HUES6 (cell line): ENCODE measurements around the gene KEL.

Experiments
- H3K27ac ChIP-seq: 2 replicates; pipeline ENCODE4 v1.7.0; 2013; ENCODE audit warnings: low read depth, mild to moderate bottlenecking, low read length, inconsistent platforms
- H3K27me3 ChIP-seq: 2 replicates; pipeline ENCODE4 v1.6.1; 2013; ENCODE audit warnings: low read length; ENCODE audit not compliant: control insufficient read depth, insufficient read depth
- H3K36me3 ChIP-seq: 2 replicates; pipeline ENCODE4 v1.6.1; 2013; ENCODE audit warnings: low read length; ENCODE audit not compliant: control insufficient read depth, insufficient read depth
- H3K4me1 ChIP-seq: 2 replicates; pipeline ENCODE4 v1.6.1; 2013; ENCODE audit warnings: low read length; ENCODE audit not compliant: control insufficient read depth, insufficient read depth
- H3K4me3 ChIP-seq: 2 replicates; pipeline ENCODE4 v1.5.1; 2013; ENCODE audit warnings: low read depth, low read length
- H3K9ac ChIP-seq: one replicate; pipeline ENCODE4 v1.6.1; 2013; ENCODE audit warnings: mild to moderate bottlenecking, low read length
- H3K9me3 ChIP-seq: 2 replicates; pipeline ENCODE4 v1.6.1; 2013; ENCODE audit warnings: low read depth, low read length; ENCODE audit not compliant: control insufficient read depth, insufficient read depth

The KEL gene

DNA sequence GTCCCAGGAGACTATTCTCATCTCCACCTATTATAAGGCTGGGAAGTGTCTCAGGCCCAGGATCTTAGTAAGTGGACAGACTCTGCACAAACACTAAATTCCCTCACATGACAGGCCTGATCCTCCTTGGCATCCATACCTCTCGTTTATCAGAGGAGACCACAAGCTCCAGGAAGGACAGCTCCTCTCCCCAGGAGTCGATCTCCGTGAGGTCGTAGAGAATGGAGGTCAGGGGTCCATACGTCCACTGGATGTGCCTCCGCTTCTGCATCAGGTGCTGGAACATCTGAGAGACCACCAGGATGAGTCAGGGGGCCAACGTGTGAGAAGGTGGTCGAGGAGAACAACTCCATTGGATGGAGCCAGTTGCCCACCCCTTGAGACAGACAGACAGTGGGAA, 34.2 kb downstream of the KEL start:
- Histone ChIP-seq H3K4me3 (no peak overlapping the region), H3K9me3 (no peaks in the 10 kb centered on the region), H3K36me3 (no peaks in the 10 kb centered on the region), H3K4me1 (no peaks in the 10 kb centered on the region), H3K9ac (no peak overlapping the region), H3K27ac (no peak overlapping the region), H3K27me3 (peaks cover 16% of the 10 kb centered on the region)

DNA sequence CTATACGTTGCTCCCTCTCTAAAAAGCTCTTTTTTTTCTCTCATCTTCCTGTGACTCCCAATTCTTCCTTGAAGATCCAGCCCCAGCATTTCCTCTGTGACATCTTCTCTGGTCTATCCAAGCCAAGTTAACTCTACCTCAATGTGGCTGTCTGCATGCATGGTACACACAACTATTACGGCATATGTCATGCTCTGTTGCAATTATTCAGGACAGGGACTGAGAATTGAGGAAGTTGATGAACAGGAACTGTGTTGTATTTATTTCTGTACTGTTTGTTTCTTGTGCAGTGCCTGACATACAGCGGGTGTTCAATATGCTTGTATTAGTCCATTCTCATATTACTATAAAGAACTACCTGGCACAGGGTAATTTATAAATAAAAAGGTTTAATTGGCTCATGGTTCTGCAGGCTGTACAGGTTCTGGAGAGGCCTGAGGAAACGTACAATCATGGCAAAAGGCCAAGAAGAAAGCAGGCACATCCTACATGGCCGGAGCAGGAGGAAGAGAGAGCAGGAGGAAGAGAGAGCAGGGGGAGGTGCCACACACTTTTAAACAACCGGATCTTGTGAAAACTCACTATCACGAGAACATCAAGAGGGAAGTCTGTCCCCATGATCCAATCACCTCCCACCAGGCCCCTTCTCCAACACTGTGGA, 34.9 kb downstream of the KEL start:
- H3K27ac ChIP-seq: no peak overlapping the region
- H3K4me3 ChIP-seq: no peak overlapping the region
- peaks cover 16% of the 10 kb centered on the region for H3K27me3 ChIP-seq
- H3K36me3 ChIP-seq: no peaks in the 10 kb centered on the region
- H3K9me3 ChIP-seq: no peaks in the 10 kb centered on the region
- H3K4me1 ChIP-seq: no peaks in the 10 kb centered on the region
- no peak overlapping the region for H3K9ac ChIP-seq

DNA sequence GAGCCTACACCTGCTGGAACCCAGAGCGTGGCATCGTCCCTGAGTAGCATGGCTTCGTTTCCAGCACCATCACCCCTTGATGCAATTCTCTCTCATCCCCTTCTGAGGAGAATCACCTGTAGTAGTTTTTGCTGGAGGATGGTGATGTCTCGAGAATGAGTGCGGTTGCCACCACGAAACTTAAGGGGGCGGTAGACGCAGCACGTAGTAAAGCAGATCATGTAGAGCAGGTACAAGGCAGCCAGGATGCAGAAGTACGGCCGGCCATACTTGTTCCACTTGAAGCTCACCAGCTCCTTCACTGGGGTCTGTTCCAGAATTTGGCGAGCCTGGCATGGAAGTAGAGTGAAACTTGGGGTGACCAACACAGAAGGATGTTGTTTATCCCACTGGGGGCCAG, 36.8 kb downstream of the KEL start:
- Histone ChIP-seq H3K9ac (no peak overlapping the region), H3K36me3 (no peaks in the 10 kb centered on the region), H3K4me1 (no peaks in the 10 kb centered on the region), H3K4me3 (no peak overlapping the region), H3K9me3 (no peaks in the 10 kb centered on the region), H3K27ac (no peak overlapping the region), H3K27me3 (peaks cover 16% of the 10 kb centered on the region)

DNA sequence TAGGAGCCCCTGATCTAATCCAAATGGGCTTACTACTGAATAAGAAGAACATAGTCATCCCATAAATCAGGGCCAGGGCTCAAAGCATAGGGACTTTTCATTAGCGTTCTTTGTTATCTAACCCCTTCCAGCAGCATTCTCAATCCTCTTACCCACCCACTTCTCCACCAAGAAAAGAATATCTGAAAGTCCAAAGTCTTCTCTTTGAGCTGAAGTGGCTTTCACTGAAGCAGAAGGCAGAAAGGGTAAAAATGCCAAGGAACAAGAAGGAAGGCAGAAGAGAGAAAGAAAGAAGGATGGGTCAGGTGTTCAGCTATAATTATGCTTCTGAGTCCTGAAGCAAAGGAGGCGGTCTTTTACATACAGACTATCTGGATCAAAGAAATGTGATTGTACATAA, 38.8 kb downstream of the KEL start:
- H3K4me3 ChIP-seq: no peak overlapping the region
- H3K9ac ChIP-seq: no peak overlapping the region
- H3K36me3 ChIP-seq: no peaks in the 10 kb centered on the region
- H3K27ac ChIP-seq: no peak overlapping the region
- H3K27me3 ChIP-seq: peaks cover 16% of the 10 kb centered on the region
- H3K9me3 ChIP-seq: no peaks in the 10 kb centered on the region
- H3K4me1 ChIP-seq: no peaks in the 10 kb centered on the region

DNA sequence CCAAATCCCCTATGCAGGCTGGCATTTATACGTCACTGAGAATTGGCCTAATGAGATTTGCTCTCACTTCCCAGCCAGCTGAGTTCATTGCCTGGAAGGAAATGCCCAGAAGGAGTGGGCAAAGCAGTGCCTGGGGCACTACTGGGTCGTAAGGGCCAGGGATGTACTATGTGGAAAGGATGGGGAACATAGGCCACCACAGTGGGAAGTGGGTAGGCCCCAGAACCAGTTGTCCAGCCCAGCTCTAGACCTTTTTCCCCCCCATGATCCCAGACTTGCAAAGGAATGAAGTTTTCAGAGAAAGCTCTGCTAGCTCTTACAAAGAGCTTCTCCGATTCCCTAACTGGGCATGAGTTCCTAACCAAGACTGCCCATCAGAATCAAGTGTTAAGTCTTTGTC, 42.5 kb downstream of the KEL start:
- H3K4me1 ChIP-seq: no peaks in the 10 kb centered on the region
- no peaks in the 10 kb centered on the region for H3K27me3 ChIP-seq
- no peak overlapping the region for H3K27ac ChIP-seq
- H3K36me3 ChIP-seq: no peaks in the 10 kb centered on the region
- no peak overlapping the region for H3K9ac ChIP-seq
- no peak overlapping the region for H3K4me3 ChIP-seq
- no peaks in the 10 kb centered on the region for H3K9me3 ChIP-seq

DNA sequence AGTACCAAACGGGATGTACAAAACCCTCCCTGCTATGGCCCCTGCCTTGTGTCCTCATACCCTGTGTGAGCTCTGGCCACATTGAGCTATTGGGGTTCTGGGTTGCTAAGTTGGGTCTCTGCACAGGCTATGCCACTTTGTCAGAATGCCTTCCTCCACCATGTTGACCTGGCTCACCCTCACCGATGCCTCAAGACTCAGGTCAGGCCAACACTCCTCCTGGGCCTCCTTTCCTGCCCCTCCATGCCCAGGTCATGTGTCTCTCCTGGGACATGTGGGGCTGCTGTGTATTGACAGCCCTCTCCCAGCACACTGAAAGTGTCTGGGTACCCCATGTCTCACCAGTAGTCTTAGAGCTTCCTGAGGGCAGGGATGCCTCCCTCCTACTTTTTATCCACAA, 43.3 kb downstream of the KEL start:
- Histone ChIP-seq H3K27me3 (no peaks in the 10 kb centered on the region), H3K27ac (no peak overlapping the region), H3K4me1 (no peaks in the 10 kb centered on the region), H3K9ac (no peak overlapping the region), H3K36me3 (no peaks in the 10 kb centered on the region), H3K9me3 (no peaks in the 10 kb centered on the region), H3K4me3 (no peak overlapping the region)

DNA sequence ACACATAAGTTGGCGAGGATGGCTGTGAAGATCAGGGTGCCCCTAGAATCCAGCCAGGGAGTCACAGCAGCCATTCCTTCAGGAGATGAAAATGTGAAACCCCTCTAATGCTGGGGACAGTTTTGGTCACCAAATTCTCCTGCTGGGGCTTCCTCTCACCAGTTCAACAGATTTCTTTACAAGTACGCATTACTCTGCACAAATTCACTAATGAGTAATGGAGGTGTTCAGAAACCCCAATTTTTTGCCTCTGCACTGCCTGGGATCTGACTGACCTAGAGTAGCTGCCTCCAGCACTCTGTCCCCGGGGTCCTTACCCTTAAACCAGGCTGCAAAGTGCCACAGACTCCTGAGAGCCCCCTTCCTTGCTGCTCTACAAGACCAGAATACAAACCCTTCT, 44.7 kb downstream of the KEL start:
- Histone ChIP-seq H3K9me3 (no peaks in the 10 kb centered on the region), H3K4me3 (no peak overlapping the region), H3K9ac (no peak overlapping the region), H3K4me1 (no peaks in the 10 kb centered on the region), H3K27me3 (no peaks in the 10 kb centered on the region), H3K27ac (no peak overlapping the region), H3K36me3 (no peaks in the 10 kb centered on the region)

DNA sequence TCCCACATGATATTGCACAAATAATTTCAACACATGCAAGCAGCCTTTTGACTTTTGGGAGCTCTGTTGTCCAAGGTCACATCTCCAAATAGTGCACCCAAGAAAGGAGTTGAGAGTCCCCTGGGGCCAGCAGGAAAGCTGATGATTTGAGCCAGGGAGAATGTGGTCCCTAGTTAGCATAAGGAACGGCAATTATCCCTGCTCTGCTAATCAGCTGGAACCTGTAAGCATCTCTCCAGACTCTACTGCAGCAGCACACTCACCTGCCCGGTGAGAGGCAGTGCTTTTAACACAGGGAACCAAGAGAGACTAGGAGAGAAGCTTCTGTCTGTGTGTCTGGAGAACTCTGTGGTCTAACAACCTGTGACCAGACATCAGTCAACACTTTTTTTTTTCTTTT, 45.7 kb downstream of the KEL start:
- no peak overlapping the region for H3K27ac ChIP-seq
- H3K36me3 ChIP-seq: no peaks in the 10 kb centered on the region
- no peak overlapping the region for H3K4me3 ChIP-seq
- H3K4me1 ChIP-seq: no peaks in the 10 kb centered on the region
- H3K9ac ChIP-seq: no peak overlapping the region
- no peaks in the 10 kb centered on the region for H3K27me3 ChIP-seq
- H3K9me3 ChIP-seq: no peaks in the 10 kb centered on the region

DNA sequence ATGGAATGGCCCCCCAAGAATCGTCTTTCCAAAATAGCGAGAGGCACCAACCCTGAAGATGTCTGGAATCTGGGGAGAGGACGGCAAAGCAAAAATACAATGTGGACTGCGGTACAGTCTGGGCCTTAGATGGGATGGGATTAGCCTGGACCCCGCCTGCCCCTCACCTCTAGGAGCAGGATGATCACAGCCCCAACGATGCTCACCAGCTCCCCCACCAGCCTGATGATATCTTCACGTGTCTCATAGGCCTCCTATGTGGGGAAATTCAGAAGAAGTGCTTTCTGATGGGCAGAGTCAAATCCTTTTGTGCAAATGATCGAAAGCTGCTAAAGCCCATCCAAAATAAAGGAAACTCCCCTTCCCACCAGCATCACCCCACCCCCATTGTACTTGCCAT, 46.8 kb downstream of the KEL start:
- Histone ChIP-seq H3K9ac (no peak overlapping the region), H3K9me3 (no peaks in the 10 kb centered on the region), H3K4me3 (no peak overlapping the region), H3K27ac (no peak overlapping the region), H3K4me1 (no peaks in the 10 kb centered on the region), H3K36me3 (no peaks in the 10 kb centered on the region), H3K27me3 (no peaks in the 10 kb centered on the region)

DNA sequence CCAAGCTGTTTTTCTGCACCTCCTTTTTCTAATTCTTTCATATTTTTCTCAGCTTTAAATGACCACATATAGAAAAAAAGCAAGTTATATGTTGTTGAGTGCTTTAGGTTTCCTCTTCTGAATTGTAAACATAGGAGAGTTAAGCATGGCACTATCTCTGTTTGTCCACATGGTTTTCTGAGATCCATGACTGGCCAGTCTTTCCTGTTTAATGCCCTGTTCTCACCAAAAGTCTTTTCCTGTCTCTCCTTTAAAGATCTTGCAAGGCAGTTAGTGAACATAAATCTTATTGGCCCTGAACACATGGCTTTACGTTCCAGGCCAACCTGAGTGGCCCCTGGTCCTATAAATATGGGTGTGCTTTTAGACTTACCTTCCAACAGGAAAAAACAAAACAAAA, 48.0 kb downstream of the KEL start:
- Histone ChIP-seq H3K9ac (no peak overlapping the region), H3K27ac (no peak overlapping the region), H3K36me3 (no peaks in the 10 kb centered on the region), H3K4me1 (no peaks in the 10 kb centered on the region), H3K27me3 (no peaks in the 10 kb centered on the region), H3K4me3 (no peak overlapping the region), H3K9me3 (no peaks in the 10 kb centered on the region)

DNA sequence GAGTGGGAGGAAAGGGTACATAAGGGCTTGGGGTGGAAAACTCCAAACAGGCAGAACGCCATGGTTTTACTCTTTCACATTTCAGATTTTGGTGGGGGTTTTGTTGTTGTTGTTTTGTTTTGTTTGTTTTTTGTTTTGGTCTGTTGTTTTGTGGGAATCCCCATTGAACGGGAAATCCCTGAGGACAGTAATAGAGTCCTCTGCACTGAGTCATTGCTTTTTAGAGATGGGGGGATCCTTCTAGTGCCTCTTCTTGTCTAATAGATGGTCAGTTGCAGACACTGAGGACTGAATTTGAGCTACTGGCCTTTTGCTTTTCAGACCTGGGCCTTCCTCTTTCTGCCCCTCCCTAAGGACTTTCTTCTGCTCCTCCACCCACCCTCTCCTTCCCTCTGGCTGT, 48.6 kb downstream of the KEL start:
- H3K9ac ChIP-seq: no peak overlapping the region
- H3K9me3 ChIP-seq: no peaks in the 10 kb centered on the region
- no peaks in the 10 kb centered on the region for H3K4me1 ChIP-seq
- H3K4me3 ChIP-seq: no peak overlapping the region
- H3K27ac ChIP-seq: no peak overlapping the region
- H3K27me3 ChIP-seq: no peaks in the 10 kb centered on the region
- no peaks in the 10 kb centered on the region for H3K36me3 ChIP-seq

DNA sequence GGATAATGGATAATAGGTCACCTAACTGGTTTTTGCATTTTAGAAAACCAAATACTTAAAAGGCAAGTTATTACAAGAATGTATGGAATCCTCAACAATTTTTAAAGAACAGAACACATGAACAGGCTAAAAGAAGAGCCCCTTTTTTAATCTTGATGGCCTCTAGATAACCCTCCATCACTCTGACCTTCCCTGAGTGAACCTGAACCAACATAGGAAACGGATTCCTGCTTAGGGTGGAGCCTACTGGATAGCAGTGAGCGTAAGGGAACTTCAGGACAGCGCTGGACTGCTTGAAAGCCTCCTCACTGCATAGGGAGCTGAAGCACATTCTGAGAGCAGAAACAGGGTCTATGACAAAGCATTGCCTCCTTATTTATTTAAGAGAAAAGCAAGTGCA, 49.1 kb downstream of the KEL start:
- Histone ChIP-seq H3K36me3 (no peaks in the 10 kb centered on the region), H3K9ac (no peak overlapping the region), H3K4me3 (no peak overlapping the region), H3K9me3 (no peaks in the 10 kb centered on the region), H3K27me3 (no peaks in the 10 kb centered on the region), H3K27ac (no peak overlapping the region), H3K4me1 (no peaks in the 10 kb centered on the region)
